HG02798 (cell line): Measurements from ENCODE around the gene FOXD3.
A peak's percentile ranks its signal among the peaks of the same experiment; 100 is the strongest.

Experiments used
- ATAC-seq: cut with Tn5 transposase; IDR thresholded peaks from one replicate; pipeline ENCODE4 v1.9.1; 2021; ENCODE audit warnings: mild to moderate bottlenecking; ENCODE audit not compliant: unreplicated experiment, poor library complexity

The FOXD3 gene

GRCh38 chr1:63322114-63322943 lies at the start of gene FOXD3:
FOXD3 (plus strand) TSS chr1:63322567; CDS start chr1:63323059, 492 bp downstream.
- ATAC-seq = peak; percentile 59

- ATAC-seq = no peak
Observed at GRCh38 chr1:63272811-63273210, 49.6 kb upstream of the FOXD3 start.

- no peak for ATAC-seq
Observed at GRCh38 chr1:63274371-63274770, 48.0 kb upstream of the FOXD3 start.

GRCh38 chr1:63274979-63275378 lies 47.4 kb upstream of the FOXD3 start:
- no peak for ATAC-seq

GRCh38 chr1:63276624-63277023 lies 45.7 kb upstream of the FOXD3 start:
- ATAC-seq = no peak

- no peak for ATAC-seq
Observed at GRCh38 chr1:63277195-63278192, 44.9 kb upstream of the FOXD3 start.

GRCh38 chr1:63281753-63282152 lies 40.6 kb upstream of the FOXD3 start:
- no peak for ATAC-seq

- no peak for ATAC-seq
Observed at GRCh38 chr1:63289135-63289534, 33.2 kb upstream of the FOXD3 start.

- ATAC-seq = no peak
Observed at GRCh38 chr1:63294803-63295594, 27.4 kb upstream of the FOXD3 start.

GRCh38 chr1:63304410-63304809 lies 18.0 kb upstream of the FOXD3 start:
- no peak for ATAC-seq

- no peak for ATAC-seq
Observed at GRCh38 chr1:63305043-63305442, 17.3 kb upstream of the FOXD3 start.

GRCh38 chr1:63307196-63307794 lies 15.1 kb upstream of the FOXD3 start:
- no peak for ATAC-seq

GRCh38 chr1:63316598-63316983 lies 5.8 kb upstream of the FOXD3 start:
- ATAC-seq = no peak

- ATAC-seq = peak; percentile 75
Observed at GRCh38 chr1:63316984-63317816, 5.2 kb upstream of the FOXD3 start.

- no peak for ATAC-seq
Observed at GRCh38 chr1:63317817-63318152, 4.6 kb upstream of the FOXD3 start.

- ATAC-seq = no peak
Observed at GRCh38 chr1:63318201-63318979, 4.0 kb upstream of the FOXD3 start.

GRCh38 chr1:63319046-63320021 lies 3.0 kb upstream of the FOXD3 start:
- ATAC-seq = no peak
